H1 (cell line): ENCODE data around the gene ITPR1.

ENCODE experiments used
- ATF2 ChIP-seq: IDR thresholded peaks from 2 replicates; pipeline ENCODE4 v1.6.1; 2012; ENCODE audit warnings: low read length, inconsistent platforms
- CBX8 ChIP-seq: fragments of 300-800, 300-1000 bp; sonication (generic); IDR thresholded peaks from 2 replicates; pipeline ENCODE4 v1.7.1; 2016; ENCODE audit warnings: low read depth, low read length, borderline replicate concordance
- CEBPB ChIP-seq: IDR thresholded peaks from 2 replicates; pipeline ENCODE4 v1.6.1; 2012; ENCODE audit warnings: low read depth, low read length
- CHD1 ChIP-seq: IDR thresholded peaks from 2 replicates; pipeline ENCODE4 v1.6.1; 2012; ENCODE audit warnings: low read depth, low read length, improper control_type of control experiment
- CTCF ChIP-seq, 3 experiments: IDR thresholded peaks; 1 replicate in 2 of 3; 2 replicates in 1 of 3; pipeline versions ENCODE4 v1.5.1 to v1.6.1; 2011; ENCODE audit warnings: low read length in 3 of 3, mild to moderate bottlenecking in 3 of 3, inconsistent platforms in 2 of 3, low read depth in 1 of 3, moderate library complexity in 1 of 3; ENCODE audit not compliant: insufficient read depth in 1 of 3; ENCODE audit errors: control extremely low read depth in 1 of 3
- JUN ChIP-seq: IDR thresholded peaks from 2 replicates; pipeline ENCODE4 v1.6.1; 2011; ENCODE audit warnings: low read depth, mild to moderate bottlenecking, improper control_type of control experiment, low read length
- JUND ChIP-seq: IDR thresholded peaks from 2 replicates; pipeline ENCODE4 v1.6.1; 2011; ENCODE audit warnings: mild to moderate bottlenecking, improper control_type of control experiment, low read length
- KDM1A ChIP-seq: fragments of 200-600, 300-600 bp; sonication (generic); IDR thresholded peaks from 2 replicates; pipeline ENCODE4 v1.7.1; 2016; ENCODE audit warnings: mild to moderate bottlenecking, low read length, borderline replicate concordance
- NRF1 ChIP-seq: IDR thresholded peaks from 2 replicates; pipeline ENCODE4 v1.6.1; 2011; ENCODE audit warnings: mild to moderate bottlenecking, low read depth, low read length, improper control_type of control experiment
- POLR2A ChIP-seq, 2 experiments: IDR thresholded peaks; 1 replicate in 1 of 2; 2 replicates in 1 of 2; pipeline ENCODE4 v1.6.1; 2011; ENCODE audit warnings: low read depth in 2 of 2, low read length in 2 of 2, mild to moderate bottlenecking in 2 of 2; ENCODE audit errors: control extremely low read depth in 1 of 2
- SIN3A ChIP-seq, 2 experiments: IDR thresholded peaks in 1 of 2; conservative IDR thresholded peaks in 1 of 2; 2 replicates each; pipeline ENCODE4 v1.6.1; 2011 to 2012; ENCODE audit warnings: low read length in 2 of 2, improper control_type of control experiment in 1 of 2, low read depth in 1 of 2, mild to moderate bottlenecking in 1 of 2
- YY1 ChIP-seq: IDR thresholded peaks from 2 replicates; pipeline ENCODE4 v1.6.1; 2011; ENCODE audit warnings: low read depth, mild to moderate bottlenecking, low read length

GRCh38 chr3:4509983-4510755 lies 17.0 kb downstream of the ITPR1 start:
- TF ChIP-seq NRF1 (no peak), CHD1 (no peak), ATF2 (no peak), CBX8 (no peak), CTCF (IDR thresholded peaks at IDR 0.05; ENCODE audit: control extremely low read depth in 1 of 3, insufficient read depth in 1 of 3, low read depth in 1 of 3, low read length in 3 of 3) (no peak), JUND (no peak), SIN3A (conservative IDR thresholded peaks at IDR 0.05 in 1 of 2, IDR thresholded peaks at IDR 0.05 in 1 of 2; ENCODE audit: low read depth in 1 of 2, low read length in 2 of 2) (no peak), JUN (no peak), KDM1A (no peak), CEBPB (no peak), POLR2A (IDR thresholded peaks at IDR 0.05; ENCODE audit: control extremely low read depth in 1 of 2, low read depth in 2 of 2, low read length in 2 of 2) (no peak), YY1 (no peak)
